Measurements from ENCODE around the gene SUV39H2.
"Not testable (repeated sequence)": the region's sequence is repeated elsewhere in the genome, so short reads cannot be mapped to it uniquely, and the experiment has no call there.

Gene SUV39H2

GRCh38 chr10:14938971-14939370, 60.3 kb downstream of the SUV39H2 start:
- H3K27ac ChIP-seq (ENCODE audit: low read depth, low read length); H2AFZ ChIP-seq (ENCODE audit: insufficient read depth, low read length, poor library complexity); H3K4me3 ChIP-seq (ENCODE audit: low read depth, low read length); H3K9me3 ChIP-seq (ENCODE audit: insufficient read depth, low read depth, low read length); H3K9ac ChIP-seq (ENCODE audit: low read length); DNase-seq; H2AK5ac ChIP-seq (ENCODE audit: low read length); H4K8ac ChIP-seq (ENCODE audit: low read depth, low read length); H4K12ac ChIP-seq (ENCODE audit: low read depth, low read length); H3K23ac ChIP-seq (ENCODE audit: low read length); H3K79me1 ChIP-seq (ENCODE audit: low read length); H3K4me1 ChIP-seq (ENCODE audit: control insufficient read depth in 1 of 2, insufficient read depth in 2 of 2, low read length in 2 of 2); H2BK120ac ChIP-seq (ENCODE audit: insufficient read depth, low read length, poor library complexity); H3K27me3 ChIP-seq (ENCODE audit: insufficient read depth, low read length); H4K91ac ChIP-seq (ENCODE audit: low read depth, low read length); H3K79me2 ChIP-seq (ENCODE audit: control insufficient read depth, insufficient read depth, low read length, poor library complexity); H2BK12ac ChIP-seq (ENCODE audit: low read length); H3K18ac ChIP-seq (ENCODE audit: low read length); H3K4ac ChIP-seq (ENCODE audit: low read depth, low read length); H2BK5ac ChIP-seq (ENCODE audit: low read depth, low read length, poor library complexity); H3K14ac ChIP-seq (ENCODE audit: low read length); H3K4me2 ChIP-seq (ENCODE audit: low read length): not testable (repeated sequence)
- WGBS (ENCODE audit: extremely low coverage, insufficient coverage, insufficient read length) = no CpG with 5 or more reads among the region's 5 CpGs
- H3K36me3 ChIP-seq (ENCODE audit: control insufficient read depth in 1 of 2, insufficient read depth in 2 of 2, low read length in 2 of 2) = peaks cover 22 to 26% of the 10 kb centered on the region in 2 experiments

- H2BK120ac ChIP-seq (ENCODE audit: insufficient read depth, low read length, poor library complexity); H2AK5ac ChIP-seq (ENCODE audit: low read length); H4K8ac ChIP-seq (ENCODE audit: low read depth, low read length); DNase-seq; H3K4me2 ChIP-seq (ENCODE audit: low read length); H3K4me1 ChIP-seq (ENCODE audit: control insufficient read depth in 1 of 2, insufficient read depth in 2 of 2, low read length in 2 of 2); H3K9me3 ChIP-seq (ENCODE audit: insufficient read depth, low read depth, low read length); H2BK5ac ChIP-seq (ENCODE audit: low read depth, low read length, poor library complexity); H3K23ac ChIP-seq (ENCODE audit: low read length); H4K12ac ChIP-seq (ENCODE audit: low read depth, low read length); H3K27me3 ChIP-seq (ENCODE audit: insufficient read depth, low read length); H3K4ac ChIP-seq (ENCODE audit: low read depth, low read length); H3K14ac ChIP-seq (ENCODE audit: low read length); H4K91ac ChIP-seq (ENCODE audit: low read depth, low read length); H3K79me2 ChIP-seq (ENCODE audit: control insufficient read depth, insufficient read depth, low read length, poor library complexity); H3K27ac ChIP-seq (ENCODE audit: low read depth, low read length); H2AFZ ChIP-seq (ENCODE audit: insufficient read depth, low read length, poor library complexity); H3K18ac ChIP-seq (ENCODE audit: low read length); H3K79me1 ChIP-seq (ENCODE audit: low read length); H3K9ac ChIP-seq (ENCODE audit: low read length); H3K4me3 ChIP-seq (ENCODE audit: low read depth, low read length); H2BK12ac ChIP-seq (ENCODE audit: low read length): not testable (repeated sequence)
- WGBS (ENCODE audit: extremely low coverage, insufficient coverage, insufficient read length) = no CpG with 5 or more reads among the region's 17 CpGs
- peaks cover 28 to 30% of the 10 kb centered on the region in 2 experiments for H3K36me3 ChIP-seq (ENCODE audit: control insufficient read depth in 1 of 2, insufficient read depth in 2 of 2, low read length in 2 of 2)
Measured at GRCh38 chr10:14942147-14942949, 63.7 kb downstream of the SUV39H2 start.

- no CpG with 5 or more reads among the region's 7 CpGs for WGBS (ENCODE audit: extremely low coverage, insufficient coverage, insufficient read length)
Measured at GRCh38 chr10:14942950-14943338, 64.3 kb downstream of the SUV39H2 start.

GRCh38 chr10:14945108-14945507, 66.4 kb downstream of the SUV39H2 start:
- H3K27ac ChIP-seq (ENCODE audit: low read depth, low read length) = no peak overlapping the region
- H3K36me3 ChIP-seq (ENCODE audit: control insufficient read depth in 1 of 2, insufficient read depth in 2 of 2, low read length in 2 of 2) = peaks cover 28 to 29% of the 10 kb centered on the region in 2 experiments
- 100% methylated on average over 3 of the region's 5 CpGs for WGBS (ENCODE audit: extremely low coverage, insufficient coverage, insufficient read length)

More at GRCh38 chr10:14942950-14943338, 64.3 kb downstream of the SUV39H2 start:
- not testable (repeated sequence) for H3K4me2 ChIP-seq (ENCODE audit: low read length); H3K9me3 ChIP-seq (ENCODE audit: insufficient read depth, low read depth, low read length); H3K27ac ChIP-seq (ENCODE audit: low read depth, low read length); H2BK5ac ChIP-seq (ENCODE audit: low read depth, low read length, poor library complexity); H3K18ac ChIP-seq (ENCODE audit: low read length); H2AK5ac ChIP-seq (ENCODE audit: low read length); H3K9ac ChIP-seq (ENCODE audit: low read length); H3K27me3 ChIP-seq (ENCODE audit: insufficient read depth, low read length); H2BK120ac ChIP-seq (ENCODE audit: insufficient read depth, low read length, poor library complexity); H3K79me2 ChIP-seq (ENCODE audit: control insufficient read depth, insufficient read depth, low read length, poor library complexity); H4K91ac ChIP-seq (ENCODE audit: low read depth, low read length); H2BK12ac ChIP-seq (ENCODE audit: low read length); H4K12ac ChIP-seq (ENCODE audit: low read depth, low read length); H3K4me3 ChIP-seq (ENCODE audit: low read depth, low read length); H3K14ac ChIP-seq (ENCODE audit: low read length); H3K23ac ChIP-seq (ENCODE audit: low read length); H4K8ac ChIP-seq (ENCODE audit: low read depth, low read length); H2AFZ ChIP-seq (ENCODE audit: insufficient read depth, low read length, poor library complexity); DNase-seq; H3K4me1 ChIP-seq (ENCODE audit: control insufficient read depth in 1 of 2, insufficient read depth in 2 of 2, low read length in 2 of 2); H3K4ac ChIP-seq (ENCODE audit: low read depth, low read length); H3K79me1 ChIP-seq (ENCODE audit: low read length)
- H3K36me3 ChIP-seq (ENCODE audit: control insufficient read depth in 1 of 2, insufficient read depth in 2 of 2, low read length in 2 of 2) = peaks cover 29 to 31% of the 10 kb centered on the region in 2 experiments

More at GRCh38 chr10:14945108-14945507, 66.4 kb downstream of the SUV39H2 start:
- Histone ChIP-seq H3K18ac (ENCODE audit: low read length) (no peak overlapping the region), H2AFZ (ENCODE audit: insufficient read depth, low read length, poor library complexity) (no peak overlapping the region), H3K9ac (ENCODE audit: low read length) (no peak overlapping the region), H4K8ac (ENCODE audit: low read depth, low read length) (no peak overlapping the region), H2BK120ac (ENCODE audit: insufficient read depth, low read length, poor library complexity) (no peak overlapping the region), H3K14ac (ENCODE audit: low read length) (no peak overlapping the region), H4K91ac (ENCODE audit: low read depth, low read length) (no peak overlapping the region), H2AK5ac (ENCODE audit: low read length) (no peak overlapping the region), H4K12ac (ENCODE audit: low read depth, low read length) (no peak overlapping the region), H3K4ac (ENCODE audit: low read depth, low read length) (no peak overlapping the region), H3K4me3 (ENCODE audit: low read depth, low read length) (no peak overlapping the region), H3K4me1 (ENCODE audit: control insufficient read depth in 1 of 2, insufficient read depth in 2 of 2, low read length in 2 of 2) (no peaks in the 10 kb centered on the region), H3K79me1 (ENCODE audit: low read length) (no peaks in the 10 kb centered on the region), H3K9me3 (ENCODE audit: insufficient read depth, low read depth, low read length) (no peaks in the 10 kb centered on the region), H2BK12ac (ENCODE audit: low read length) (no peak overlapping the region), H3K23ac (ENCODE audit: low read length) (no peak overlapping the region), H2BK5ac (ENCODE audit: low read depth, low read length, poor library complexity) (no peak overlapping the region), H3K79me2 (ENCODE audit: control insufficient read depth, insufficient read depth, low read length, poor library complexity) (no peaks in the 10 kb centered on the region), H3K27me3 (ENCODE audit: insufficient read depth, low read length) (no peaks in the 10 kb centered on the region), H3K4me2 (ENCODE audit: low read length) (no peak overlapping the region)
- DNase-seq = no peak
